SK-MEL-5 (cell line): Measurements from ENCODE around the gene POU2AF1. TPM values are rescaled to one million over a fixed set of nuclear protein-coding genes. Genes with fewer than 3 reads are reported as not detected.
"Not testable (repeated sequence)": the region's sequence is repeated elsewhere in the genome, so short reads cannot be mapped to it uniquely, and the experiment has no call there.

Experiments
- DNase-seq: peaks from one replicate; pipeline ENCODE4 v3.0.0-alpha.2; 2016; ENCODE audit warnings: low read depth, low spot score
- in situ Hi-C: cut with HindIII; loops from 2 replicates; pipeline ENCODE4 v1.10.0; 2016; ENCODE audit warnings: low sequenced_read_pairs, high pct_unique_total_duplicates, low pct_unique_long_range_greater_than_20kb
- total RNA-seq: library from RNA; depleted of rRNA; stranded (reverse); fragments of >200 nt; shearing (Covaris generic); gene quantifications from 2 replicates; pipeline ENCODE4 v1.2.3, GENCODE V29; 2014

POU2AF1 gene
- total RNA-seq, 1 experiment from 2014 or later, result not detected

- no peak for DNase-seq
- in situ Hi-C loops, result no loop called here
Measured at GRCh38 chr11:111413849-111414248, 34.8 kb upstream of the POU2AF1 start.

GRCh38 chr11:111412293-111412692, 33.2 kb upstream of the POU2AF1 start:
- no peak for DNase-seq
- in situ Hi-C loops, result no loop called here

- in situ Hi-C loops, result no loop called here
- DNase-seq, result no peak
Measured at GRCh38 chr11:111411456-111411855, 32.4 kb upstream of the POU2AF1 start.

- in situ Hi-C loops, result no loop called here
- DNase-seq, result no peak
Measured at GRCh38 chr11:111410951-111411350, 31.9 kb upstream of the POU2AF1 start.

GRCh38 chr11:111409915-111410314, 30.8 kb upstream of the POU2AF1 start:
- in situ Hi-C loops, result no loop called here
- no peak for DNase-seq

- in situ Hi-C loops, result no loop called here
- no peak for DNase-seq
Measured at GRCh38 chr11:111408789-111409727, 30.0 kb upstream of the POU2AF1 start.

GRCh38 chr11:111407652-111408051, 28.6 kb upstream of the POU2AF1 start:
- in situ Hi-C loops, result no loop called here

GRCh38 chr11:111406589-111406988, 27.5 kb upstream of the POU2AF1 start:
- no peak for DNase-seq
- in situ Hi-C loops, result no loop called here

More at GRCh38 chr11:111407652-111408051, 28.6 kb upstream of the POU2AF1 start:
- DNase-seq, result no peak

GRCh38 chr11:111406091-111406490, 27.0 kb upstream of the POU2AF1 start:
- DNase-seq, result no peak
- in situ Hi-C loops, result no loop called here

- DNase-seq, result no peak
- in situ Hi-C loops, result no loop called here
Measured at GRCh38 chr11:111405551-111405950, 26.5 kb upstream of the POU2AF1 start.

GRCh38 chr11:111403051-111403726, 24.1 kb upstream of the POU2AF1 start:
- in situ Hi-C loops, result no loop called here
- DNase-seq, result no peak

- in situ Hi-C loops, result no loop called here
- no peak for DNase-seq
Measured at GRCh38 chr11:111402411-111402810, 23.3 kb upstream of the POU2AF1 start.

GRCh38 chr11:111401957-111402356, 22.9 kb upstream of the POU2AF1 start:
- in situ Hi-C loops, result not testable (repeated sequence)

GRCh38 chr11:111400595-111400994, 21.5 kb upstream of the POU2AF1 start:
- DNase-seq, result no peak
- in situ Hi-C loops, result no loop called here

More at GRCh38 chr11:111401957-111402356, 22.9 kb upstream of the POU2AF1 start:
- DNase-seq, result not testable (repeated sequence)

GRCh38 chr11:111399187-111400031, 20.3 kb upstream of the POU2AF1 start:
- in situ Hi-C loops, result no loop called here
- no peak for DNase-seq

GRCh38 chr11:111397034-111397433, 18.0 kb upstream of the POU2AF1 start:
- in situ Hi-C loops, result no loop called here
- DNase-seq, result no peak

- no peak for DNase-seq
- in situ Hi-C loops, result no loop called here
Measured at GRCh38 chr11:111395749-111396148, 16.7 kb upstream of the POU2AF1 start.

GRCh38 chr11:111395081-111395480, 16.0 kb upstream of the POU2AF1 start:
- in situ Hi-C loops, result no loop called here

More at GRCh38 chr11:111395081-111395480, 16.0 kb upstream of the POU2AF1 start:
- no peak for DNase-seq
